HS-27A (cell line): ENCODE results near the gene TOM1.

Experiments used
- DNase-seq: peaks from one replicate; pipeline ENCODE4 v3.0.0-alpha.2; 2012; ENCODE audit warnings: low read depth, missing footprints

TOM1 gene

GRCh38 chr22:35369996-35370395, 70.3 kb downstream of the TOM1 start:
- DNase-seq: no peak

GRCh38 chr22:35373781-35374180, 74.1 kb downstream of the TOM1 start:
- no peak for DNase-seq

- no peak for DNase-seq
These were observed 75.3 kb downstream of the TOM1 start for GRCh38 chr22:35375031-35375430.

GRCh38 chr22:35375526-35375925, 75.8 kb downstream of the TOM1 start:
- DNase-seq: no peak

GRCh38 chr22:35376728-35377472, 77.2 kb downstream of the TOM1 start:
- peak; percentile 81 for DNase-seq

- no peak for DNase-seq
These were observed 78.0 kb downstream of the TOM1 start for GRCh38 chr22:35377735-35378134.

GRCh38 chr22:35378621-35379020, 78.9 kb downstream of the TOM1 start:
- DNase-seq: no peak

- no peak for DNase-seq
These were observed 79.7 kb downstream of the TOM1 start for GRCh38 chr22:35379146-35379993.

GRCh38 chr22:35380013-35380412, 80.3 kb downstream of the TOM1 start:
- no peak for DNase-seq

GRCh38 chr22:35380537-35381423, 81.1 kb downstream of the TOM1 start, which contains the start of gene HMOX1:
Gene HMOX1 (plus strand): TSS chr22:35381096. CDS start chr22:35381174, 78 bp downstream.
- no peak for DNase-seq

- no peak for DNase-seq
These were observed 81.8 kb downstream of the TOM1 start for GRCh38 chr22:35381424-35382009.

- DNase-seq: no peak
These were observed 84.0 kb downstream of the TOM1 start for GRCh38 chr22:35383679-35384071.

- no peak for DNase-seq
These were observed 84.8 kb downstream of the TOM1 start for GRCh38 chr22:35384527-35384926.

- DNase-seq: no peak
These were observed 85.4 kb downstream of the TOM1 start for GRCh38 chr22:35384975-35385588.

GRCh38 chr22:35386670-35387288, 87.1 kb downstream of the TOM1 start:
- no peak for DNase-seq

- DNase-seq: no peak
These were observed 91.2 kb downstream of the TOM1 start for GRCh38 chr22:35390933-35391332.

GRCh38 chr22:35392357-35392756, 92.7 kb downstream of the TOM1 start:
- DNase-seq: no peak

- no peak for DNase-seq
These were observed 93.7 kb downstream of the TOM1 start for GRCh38 chr22:35393116-35394010.

GRCh38 chr22:35394011-35394312, 94.3 kb downstream of the TOM1 start:
- no peak for DNase-seq
